HL-60 (cell line): ENCODE measurements around the gene DHRS9.

Experiments
- DNase-seq, 2 experiments: peaks; one replicate each; pipeline ENCODE4 v3.0.0-alpha.2; 2010 to 2020; ENCODE audit warnings: low read depth in 1 of 2, low spot score in 1 of 2
- H3K27ac ChIP-seq: fragments of 250-450 bp; sonication (Bioruptor Pico); replicated peaks from 2 replicates; pipeline ENCODE4 v1.5.1; 2020; ENCODE audit warnings: mild to moderate bottlenecking, moderate library complexity
- H3K27me3 ChIP-seq: fragments of 250-450 bp; sonication (Bioruptor Pico); 2 replicates; pipeline ENCODE4 v1.5.1; 2021; ENCODE audit warnings: mild to moderate bottlenecking, moderate library complexity; ENCODE audit not compliant: insufficient read depth, poor library complexity, severe bottlenecking
- H3K4me3 ChIP-seq: replicated peaks from 2 replicates; pipeline ENCODE4 v1.5.1; 2011; ENCODE audit warnings: mild to moderate bottlenecking, control low read depth, low read length; ENCODE audit not compliant: insufficient read depth
- CTCF ChIP-seq: IDR thresholded peaks from one replicate; pipeline ENCODE4 v1.5.1; 2011; ENCODE audit warnings: low read length, control low read depth, inconsistent platforms; ENCODE audit not compliant: insufficient read depth
- GABPA ChIP-seq: IDR thresholded peaks from 2 replicates; pipeline ENCODE4 v1.6.1; 2012; ENCODE audit warnings: low read depth
- POLR2AphosphoS5 ChIP-seq: IDR thresholded peaks from 2 replicates; pipeline ENCODE4 v1.6.1; 2012; ENCODE audit warnings: low read depth
- REST ChIP-seq: IDR thresholded peaks from 2 replicates; pipeline ENCODE4 v1.6.1; 2012; ENCODE audit warnings: low read depth; ENCODE audit not compliant: insufficient replicate concordance
- SPI1 ChIP-seq: IDR thresholded peaks from 2 replicates; pipeline ENCODE4 v1.6.1; 2012; ENCODE audit warnings: low read depth, mild to moderate bottlenecking, borderline replicate concordance

DHRS9 gene

GRCh38 chr2:169139993-169140767 lies 70.8 kb downstream of the DHRS9 start:
- TF ChIP-seq SPI1 (no peak), CTCF (no peak), POLR2AphosphoS5 (no peak), REST (no peak), GABPA (no peak)
- DNase-seq, result no peak
- no peak overlapping the region for H3K27ac ChIP-seq
- no peak overlapping the region for H3K4me3 ChIP-seq
- H3K27me3 ChIP-seq, result no peaks in the 10 kb centered on the region

GRCh38 chr2:169141713-169142352 lies 72.5 kb downstream of the DHRS9 start:
- H3K27me3 ChIP-seq, result no peaks in the 10 kb centered on the region
- TF ChIP-seq CTCF (peak; percentile 95), REST (no peak)
- DNase-seq, result peak; percentile 16 to 57
- H3K4me3 ChIP-seq, result no peak overlapping the region
- no peak overlapping the region for H3K27ac ChIP-seq

- Histone ChIP-seq H3K27me3 (no peaks in the 10 kb centered on the region), H3K4me3 (no peak overlapping the region), H3K27ac (no peak overlapping the region)
- DNase-seq, result no peak
- TF ChIP-seq GABPA (no peak), SPI1 (no peak), REST (no peak)
Observed at GRCh38 chr2:169143998-169144397, 74.6 kb downstream of the DHRS9 start.
